Mesenchymal stem cell (in vitro differentiated cells and primary cell): Measurements from ENCODE around the gene TAOK3. TPM values are rescaled to one million over a fixed set of nuclear protein-coding genes. Genes with fewer than 3 reads are reported as not detected.

ENCODE experiments used
- DNase-seq: peaks from one replicate; pipeline ENCODE4 v3.0.0-alpha.2; 2013
- H2AFZ ChIP-seq: one replicate; pipeline ENCODE4 v1.6.1; 2013; ENCODE audit warnings: low read depth, mild to moderate bottlenecking, control low read depth, inconsistent platforms, low read length, moderate library complexity
- H2AK5ac ChIP-seq: 2 replicates; pipeline ENCODE4 v1.6.1; 2013; ENCODE audit warnings: low read length, moderate library complexity, mild to moderate bottlenecking, inconsistent platforms; ENCODE audit not compliant: severe bottlenecking
- H2BK120ac ChIP-seq: one replicate; pipeline ENCODE4 v1.6.1; 2013; ENCODE audit warnings: low read depth, mild to moderate bottlenecking, inconsistent platforms, low read length, moderate library complexity
- H2BK12ac ChIP-seq, 2 experiments: one replicate each; pipeline ENCODE4 v1.6.1; 2013; ENCODE audit warnings: inconsistent platforms in 2 of 2, low read length in 2 of 2, mild to moderate bottlenecking in 2 of 2, moderate library complexity in 2 of 2, control low read depth in 1 of 2
- H2BK15ac ChIP-seq: one replicate; pipeline ENCODE4 v1.6.1; 2013; ENCODE audit warnings: mild to moderate bottlenecking, low read depth, inconsistent platforms; ENCODE audit not compliant: poor library complexity, severe bottlenecking
- H2BK5ac ChIP-seq: 2 replicates; pipeline ENCODE4 v1.6.1; 2013; ENCODE audit warnings: low read depth, mild to moderate bottlenecking, low read length, control low read depth, inconsistent platforms; ENCODE audit not compliant: poor library complexity, severe bottlenecking
- H3K14ac ChIP-seq, 2 experiments: one replicate each; pipeline ENCODE4 v1.6.1; 2013; ENCODE audit warnings: inconsistent platforms in 2 of 2, low read length in 2 of 2, control low read depth in 1 of 2, mild to moderate bottlenecking in 1 of 2, moderate library complexity in 1 of 2
- H3K18ac ChIP-seq, 2 experiments: one replicate each; pipeline ENCODE4 v1.6.1; 2013; ENCODE audit warnings: inconsistent platforms in 2 of 2, low read length in 2 of 2, control low read depth in 1 of 2, low read depth in 1 of 2, mild to moderate bottlenecking in 1 of 2
- H3K23ac ChIP-seq, 2 experiments: one replicate each; pipeline ENCODE4 v1.6.1; 2013; ENCODE audit warnings: inconsistent platforms in 2 of 2, low read length in 2 of 2, mild to moderate bottlenecking in 2 of 2, moderate library complexity in 2 of 2, control low read depth in 1 of 2
- H3K27ac ChIP-seq: 2 replicates; pipeline ENCODE4 v1.5.1; 2013; ENCODE audit warnings: mild to moderate bottlenecking, moderate library complexity, low read length, control low read depth, inconsistent platforms; ENCODE audit not compliant: poor library complexity, severe bottlenecking
- H3K27me3 ChIP-seq, 2 experiments: 2 replicates each; pipeline versions ENCODE4 v1.6.1 to v1.7.0; 2013; ENCODE audit warnings: low read length in 2 of 2, mild to moderate bottlenecking in 2 of 2, moderate library complexity in 2 of 2, control low read depth in 1 of 2, inconsistent platforms in 1 of 2; ENCODE audit not compliant: control insufficient read depth in 1 of 2, insufficient read depth in 1 of 2
- H3K36me3 ChIP-seq, 2 experiments: 2 replicates each; pipeline versions ENCODE4 v1.6.1 to v1.7.0; 2013; ENCODE audit warnings: low read length in 2 of 2, control low read depth in 1 of 2, inconsistent platforms in 1 of 2, low read depth in 1 of 2, mild to moderate bottlenecking in 1 of 2; ENCODE audit not compliant: insufficient read depth in 2 of 2, control insufficient read depth in 1 of 2
- H3K4ac ChIP-seq, 2 experiments: one replicate each; pipeline ENCODE4 v1.6.1; 2013; ENCODE audit warnings: inconsistent platforms in 2 of 2, low read length in 2 of 2, mild to moderate bottlenecking in 2 of 2, moderate library complexity in 2 of 2, control low read depth in 1 of 2, low read depth in 1 of 2
- H3K4me1 ChIP-seq: 2 replicates; pipeline ENCODE4 v1.6.1; 2013; ENCODE audit warnings: low read depth, low read length, control low read depth; ENCODE audit not compliant: control insufficient read depth, insufficient read depth
- H3K4me2 ChIP-seq: 2 replicates; pipeline ENCODE4 v1.6.1; 2013; ENCODE audit warnings: low read length, mild to moderate bottlenecking, inconsistent platforms; ENCODE audit not compliant: poor library complexity, severe bottlenecking
- H3K4me3 ChIP-seq, 2 experiments: 2 replicates each; pipeline versions ENCODE4 v1.5.1 to v1.7.0; 2013; ENCODE audit warnings: low read length in 2 of 2, mild to moderate bottlenecking in 2 of 2, control low read depth in 1 of 2, low read depth in 1 of 2; ENCODE audit not compliant: insufficient read depth in 1 of 2
- H3K79me1 ChIP-seq: replicated peaks from 2 replicates; pipeline ENCODE4 v1.6.1; 2013; ENCODE audit warnings: mild to moderate bottlenecking, control low read depth, low read length, inconsistent platforms; ENCODE audit not compliant: poor library complexity, severe bottlenecking
- H3K9ac ChIP-seq: 2 replicates; pipeline ENCODE4 v1.7.0; 2013; ENCODE audit warnings: mild to moderate bottlenecking, low read length, moderate library complexity
- H3K9me3 ChIP-seq: 2 replicates; pipeline ENCODE4 v1.7.0; 2013; ENCODE audit warnings: mild to moderate bottlenecking, low read length; ENCODE audit not compliant: control insufficient read depth
- H4K8ac ChIP-seq: one replicate; pipeline ENCODE4 v1.6.1; 2013; ENCODE audit warnings: inconsistent platforms, mild to moderate bottlenecking, low read length, moderate library complexity
- H4K91ac ChIP-seq: one replicate; pipeline ENCODE4 v1.6.1; 2013; ENCODE audit warnings: mild to moderate bottlenecking, low read length, inconsistent platforms
- WGBS: methylation state at CpG from one replicate; pipeline ENCODE4 v1.1.7; 2013; ENCODE audit warnings: mixed read lengths; 5-methylcytosine and 5-hydroxymethylcytosine counted together
- polyA plus RNA-seq, 2 experiments: library from polyadenylated mRNA; stranded (reverse); fragments of 200-250 nt; gene quantifications; one replicate each; pipeline ENCODE4 v1.2.3, GENCODE V29; 2013

Gene TAOK3
- polyA plus RNA-seq (2013, experiment 1 of 2), result 31.9 TPM
- polyA plus RNA-seq (2013, experiment 2 of 2), result 31.5 TPM

- H3K18ac ChIP-seq, result peak within 1 kb of the TSS; percentile 46 to 62
Measured at GRCh38 chr12:118372541-118373495, at the start of gene TAOK3. TAOK3 (minus strand) TSS chr12:118372907; CDS start chr12:118255567, 117,340 bp downstream.

GRCh38 chr12:118420673-118421072, 48.0 kb upstream of the TAOK3 start:
- Histone ChIP-seq H4K91ac (no peak overlapping the region), H3K27me3 (no peaks in the 10 kb centered on the region), H3K4me1 (no peaks in the 10 kb centered on the region), H3K4me2 (no peak overlapping the region), H3K27ac (no peak overlapping the region), H2BK12ac (no peak overlapping the region), H3K79me1 (peaks cover 3% of the 10 kb centered on the region), H3K14ac (no peak overlapping the region), H3K9me3 (no peaks in the 10 kb centered on the region), H3K18ac (no peak overlapping the region), H2AK5ac (no peak overlapping the region), H3K4me3 (no peak overlapping the region), H3K4ac (no peak overlapping the region), H4K8ac (no peak overlapping the region), H2AFZ (no peak overlapping the region), H2BK120ac (no peak overlapping the region), H3K36me3 (peaks cover 9 to 27% of the 10 kb centered on the region in 2 experiments), H3K23ac (no peak overlapping the region), H3K9ac (no peak overlapping the region), H2BK5ac (no peak overlapping the region), H2BK15ac (no peak overlapping the region)
- WGBS, result 93% methylated on average over 2 of the region's 3 CpGs
- DNase-seq, result no peak

More at GRCh38 chr12:118372541-118373495, at the start of gene TAOK3:
- peak within 1 kb of the TSS; percentile 32 to 81 for H3K4ac ChIP-seq
- no peak within 1 kb of the TSS for H2BK12ac ChIP-seq
- H2AFZ ChIP-seq, result peak within 1 kb of the TSS; percentile 2
- H3K4me2 ChIP-seq, result peak within 1 kb of the TSS; percentile 100
- WGBS, result under 1% methylated on average over 68 of the region's 75 CpGs
- peaks cover 23% of the 10 kb centered on the region for H3K79me1 ChIP-seq
- peak within 1 kb of the TSS; percentile 76 to 99 for H3K4me3 ChIP-seq
- H3K27ac ChIP-seq, result peak within 1 kb of the TSS; percentile 13
- H3K14ac ChIP-seq, result peak within 1 kb of the TSS in 1 of 2 experiments; percentile 6
- peak within 1 kb of the TSS; percentile 73 for H2BK120ac ChIP-seq
- H3K9me3 ChIP-seq, result no peaks in the 10 kb centered on the region
- no peak within 1 kb of the TSS for H2AK5ac ChIP-seq
- no peak within 1 kb of the TSS for H4K91ac ChIP-seq
- H3K9ac ChIP-seq, result peak within 1 kb of the TSS; percentile 93
- no peak within 1 kb of the TSS for H2BK5ac ChIP-seq
- H3K36me3 ChIP-seq, result no peaks in the 10 kb centered on the region
- peak within 1 kb of the TSS; percentile 12 for H4K8ac ChIP-seq
- DNase-seq, result peak; percentile 99
- peak within 1 kb of the TSS; percentile 44 for H2BK15ac ChIP-seq
- peaks cover 2% of the 10 kb centered on the region for H3K4me1 ChIP-seq
- no peaks in the 10 kb centered on the region for H3K27me3 ChIP-seq
- H3K23ac ChIP-seq, result peak within 1 kb of the TSS in 1 of 2 experiments; percentile 2

DNA sequence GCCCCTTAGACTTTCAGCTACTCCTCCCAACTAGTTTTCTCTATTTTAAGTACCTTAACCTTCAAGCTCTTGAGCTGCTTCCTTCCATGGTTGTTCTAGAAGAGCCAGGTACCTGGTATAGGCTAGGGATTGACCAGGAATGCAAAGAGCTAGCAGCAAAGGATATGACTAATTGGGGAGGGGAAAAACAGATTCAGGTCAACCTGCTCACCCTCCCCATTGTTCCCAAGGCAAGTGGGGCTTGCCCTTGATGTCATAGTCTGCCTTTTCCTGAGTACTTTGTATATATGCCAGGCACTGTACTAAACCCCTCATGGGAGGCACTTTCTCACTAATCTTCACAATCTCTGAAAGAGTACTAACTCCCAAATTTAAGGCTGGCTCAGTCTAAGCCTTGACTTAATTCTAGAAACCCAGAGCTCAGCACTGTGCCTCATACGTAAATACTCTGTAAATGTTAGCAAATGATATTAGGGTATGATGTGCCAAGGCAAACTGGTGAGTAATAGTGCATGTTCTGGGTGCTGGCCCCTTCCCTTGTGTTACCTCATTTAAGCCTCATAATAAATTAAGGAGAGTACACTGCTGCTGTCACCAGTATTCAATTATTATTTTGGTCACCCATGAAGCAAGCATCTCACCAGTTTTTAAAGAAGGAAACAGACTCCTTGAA, 45.8 kb upstream of the TAOK3 start:
- H2BK15ac ChIP-seq, result no peak overlapping the region
- no peaks in the 10 kb centered on the region for H3K27me3 ChIP-seq
- H4K8ac ChIP-seq, result no peak overlapping the region
- 100% methylated on average over 1 of the region's 1 CpG for WGBS
- H3K9ac ChIP-seq, result no peak overlapping the region
- no peak overlapping the region for H3K18ac ChIP-seq
- H3K79me1 ChIP-seq, result peaks cover 3% of the 10 kb centered on the region
- H3K4me2 ChIP-seq, result no peak overlapping the region
- no peak overlapping the region for H3K14ac ChIP-seq
- peaks cover 22 to 49% of the 10 kb centered on the region in 2 experiments for H3K36me3 ChIP-seq
- H2BK120ac ChIP-seq, result no peak overlapping the region
- H2BK5ac ChIP-seq, result no peak overlapping the region
- H2AFZ ChIP-seq, result no peak overlapping the region
- no peak overlapping the region for H3K4me3 ChIP-seq
- H3K9me3 ChIP-seq, result no peaks in the 10 kb centered on the region
- H3K4ac ChIP-seq, result no peak overlapping the region
- H3K27ac ChIP-seq, result no peak overlapping the region
- no peaks in the 10 kb centered on the region for H3K4me1 ChIP-seq
- DNase-seq, result no peak
- no peak overlapping the region for H2AK5ac ChIP-seq
- H4K91ac ChIP-seq, result no peak overlapping the region
- H2BK12ac ChIP-seq, result no peak overlapping the region
- no peak overlapping the region for H3K23ac ChIP-seq

DNA sequence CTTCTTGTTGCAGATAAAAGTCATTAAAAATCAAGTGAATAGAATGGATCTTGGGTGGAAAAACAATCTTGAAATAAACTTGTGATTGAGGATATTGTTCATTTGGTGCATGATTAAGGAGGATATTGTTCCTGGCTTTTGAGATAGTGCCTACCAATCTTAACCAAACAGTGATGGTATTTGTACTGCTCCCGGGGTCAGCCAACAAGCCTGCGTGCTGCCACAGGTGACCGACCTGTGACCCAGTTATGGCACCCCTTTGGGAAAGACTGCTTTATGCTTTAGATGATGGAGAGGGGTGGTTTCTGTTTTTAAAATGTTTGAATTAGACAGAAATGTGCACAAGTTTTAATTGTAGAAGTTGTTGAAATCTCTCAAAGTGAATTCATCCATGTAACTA, 45.2 kb upstream of the TAOK3 start:
- H3K14ac ChIP-seq, result no peak overlapping the region
- H3K36me3 ChIP-seq, result peaks cover 25 to 55% of the 10 kb centered on the region in 2 experiments
- no peak overlapping the region for H3K18ac ChIP-seq
- H2AK5ac ChIP-seq, result no peak overlapping the region
- H3K4me2 ChIP-seq, result no peak overlapping the region
- no peak overlapping the region for H2BK5ac ChIP-seq
- no peak overlapping the region for H4K8ac ChIP-seq
- no peak overlapping the region for H4K91ac ChIP-seq
- H3K4ac ChIP-seq, result no peak overlapping the region
- H3K27me3 ChIP-seq, result no peaks in the 10 kb centered on the region
- H3K9ac ChIP-seq, result no peak overlapping the region
- 98% methylated on average over 3 of the region's 3 CpGs for WGBS
- no peak for DNase-seq
- H2BK120ac ChIP-seq, result no peak overlapping the region
- H3K9me3 ChIP-seq, result no peaks in the 10 kb centered on the region
- H3K4me3 ChIP-seq, result no peak overlapping the region
- H3K27ac ChIP-seq, result no peak overlapping the region
- H2BK12ac ChIP-seq, result no peak overlapping the region
- H3K79me1 ChIP-seq, result peaks cover 3% of the 10 kb centered on the region
- no peak overlapping the region for H3K23ac ChIP-seq
- H2BK15ac ChIP-seq, result no peak overlapping the region
- H2AFZ ChIP-seq, result no peak overlapping the region
- H3K4me1 ChIP-seq, result no peaks in the 10 kb centered on the region
